ENCODE data around the gene CALML3. TPM values are rescaled to one million over a fixed set of nuclear protein-coding genes. Genes with fewer than 3 reads are reported as not detected.

CALML3 gene
- total and polyA plus RNA-seq, 2 of the 8 experiments (the other 6 are each of a cell fraction or from before 2014, with no cell fraction given): not detected

DNA sequence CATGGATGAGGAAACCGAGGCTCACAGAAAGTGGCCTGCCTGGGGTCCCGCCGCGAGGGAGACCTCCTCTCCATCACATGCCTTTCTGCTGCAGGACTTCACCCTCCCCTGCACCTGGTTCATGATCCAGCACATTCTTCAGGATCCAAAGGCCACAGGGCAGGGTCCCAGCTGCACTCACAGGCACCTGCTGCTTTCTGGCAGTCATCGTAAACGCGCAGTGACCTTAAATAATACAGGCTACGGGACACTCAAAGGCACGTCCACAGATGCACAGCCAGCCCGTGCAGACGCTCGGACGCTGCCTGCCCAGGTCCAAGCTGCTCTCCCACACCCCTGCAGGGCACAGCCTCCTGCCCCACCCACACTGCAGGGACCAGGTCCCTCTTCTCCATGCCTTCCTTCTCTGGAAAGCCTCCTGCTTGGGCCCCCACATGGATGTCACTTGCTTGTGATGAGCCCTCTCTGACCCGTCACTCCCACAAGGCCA, 49.9 kb downstream of the CALML3 start:
- ChIA-PET CTCF (ENCODE audit: partially characterized antibody) (interaction anchor here (1.6 kb wide), 1 partner anchor 48 kb away, joined by 3 read pairs; no protein-coding TSS in a partner anchor), POLR2A (ENCODE audit: partially characterized antibody) (no interaction called here)
- Histone ChIP-seq H3K79me1 (ENCODE audit: low read depth, low read length) (no peaks in the 10 kb centered on the region), H3K14ac (ENCODE audit: insufficient read length) (no peak overlapping the region), H4K20me1 (replicated peaks in 1 of 2; ENCODE audit: control insufficient read depth in 1 of 2, insufficient read depth in 2 of 2, low read length in 2 of 2) (no peaks in the 10 kb centered on the region), H3K4me2 (ENCODE audit: insufficient read depth in 1 of 2, low read depth in 2 of 2, low read length in 2 of 2) (no peak overlapping the region), H2BK20ac (ENCODE audit: low read length) (no peak overlapping the region), H3K36me3 (ENCODE audit: control insufficient read depth in 2 of 4, insufficient read depth in 4 of 4, low read length in 3 of 4) (no peaks in the 10 kb centered on the region), H3K56ac (replicated peaks; ENCODE audit: insufficient read length, low read depth, low read length) (no peak overlapping the region), H3K4ac (replicated peaks; ENCODE audit: insufficient read length, low read depth, low read length) (no peak overlapping the region), H3K4me3 (ENCODE audit: extremely low read depth in 1 of 4, insufficient read depth in 2 of 4, low read depth in 3 of 4, low read length in 4 of 4) (no peak overlapping the region), H2BK120ac (replicated peaks; ENCODE audit: low read depth, low read length) (no peak overlapping the region), H4K5ac (ENCODE audit: insufficient read length, low read depth, low read length) (no peak overlapping the region), H2BK15ac (ENCODE audit: low read length) (no peak overlapping the region), H2BK5ac (ENCODE audit: low read depth, low read length) (no peak overlapping the region), H2AFZ (ENCODE audit: low read length) (no peak overlapping the region), H3K23ac (ENCODE audit: insufficient read length) (no peak overlapping the region), H3K4me1 (replicated peaks in 1 of 4; ENCODE audit: control insufficient read depth in 3 of 4, insufficient read depth in 4 of 4, low read length in 3 of 4) (peaks cover 0 to 4% (median 0%) of the 10 kb centered on the region in 4 experiments; a peak in 1 of 7 replicates), H3K79me2 (ENCODE audit: control insufficient read depth in 1 of 2, insufficient read depth in 2 of 2, low read length in 2 of 2) (no peaks in the 10 kb centered on the region), H3K27me3 (replicated peaks in 1 of 4; ENCODE audit: control insufficient read depth in 3 of 4, extremely low read depth in 1 of 4, insufficient read depth in 3 of 4, low read length in 3 of 4) (no peaks in the 10 kb centered on the region), H3K9me3 (ENCODE audit: insufficient read depth in 2 of 2, low read depth in 1 of 2, low read length in 1 of 2) (no peaks in the 10 kb centered on the region), H3K9ac (replicated peaks in 1 of 4; ENCODE audit: extremely low read depth in 1 of 4, low read depth in 3 of 4, low read length in 3 of 4) (no peak overlapping the region), H3K23me2 (ENCODE audit: low read depth, low read length) (peaks cover 9% of the 10 kb centered on the region; the same call in 1 of the 2 replicates), H3K27ac (ENCODE audit: low read depth, low read length) (no peak overlapping the region), H4K8ac (ENCODE audit: extremely low read depth, insufficient read depth, low read length) (no peak overlapping the region; the same call in 1 of the 2 replicates), H3K18ac (ENCODE audit: extremely low read depth, low read length) (no peak overlapping the region), H2BK12ac (ENCODE audit: low read depth, low read length) (0 out of 2 replicates have a peak overlapping the region, but pooled peaks have one; percentile 39), H2AK5ac (ENCODE audit: low read depth, low read length) (no peak overlapping the region), H4K91ac (replicated peaks; ENCODE audit: insufficient read length, low read length) (no peak overlapping the region)
- TF ChIP-seq CTBP2 (IDR thresholded peaks at IDR 0.05; ENCODE audit: borderline replicate concordance, insufficient read depth, insufficient read length, low read length): no peak
- WGBS, 2 experiments (ENCODE audit: extremely low coverage in 1 of 2, insufficient coverage in 1 of 2, insufficient read length in 1 of 2, insufficient replicate concordance in 2 of 2, low coverage in 1 of 2, low lambda C conversion rate in 2 of 2, missing lambda C conversion rate in 1 of 2): 86% methylated on average over 14 of the region's 14 CpGs; no CpG with 5 or more reads in 1 of the 2 experiments
- DNase-seq (ENCODE audit: low read depth in 1 of 2, low spot score in 2 of 2) (no peak), FAIRE-seq (no peak)

Data from H1 (cell line).